Urothelium cell line (cell line): ENCODE data around the gene SDK1.

Experiments
- DNase-seq: peaks from one replicate; pipeline ENCODE4 v3.0.0; 2011; ENCODE audit warnings: low spot score, mixed read lengths
- FAIRE-seq: peaks from 2 replicates; lab custom pipeline; 2011; peaks lifted over from hg19 to GRCh38; lab: Jason Lieb, UNC

Gene SDK1

GRCh38 chr7:3844540-3845151 is 543.6 kb downstream of the SDK1 start:
- DNase-seq (no peak), FAIRE-seq (peak; percentile 56)

GRCh38 chr7:3846738-3847137 is 545.7 kb downstream of the SDK1 start:
- DNase-seq (no peak), FAIRE-seq (peak; percentile 90)

- no peak for DNase-seq
- FAIRE-seq, result no peak
Measured at GRCh38 chr7:3847336-3847735, 546.3 kb downstream of the SDK1 start.

GRCh38 chr7:3859431-3859830 is 558.4 kb downstream of the SDK1 start:
- FAIRE-seq, result peak; percentile 79

GRCh38 chr7:3860932-3861331 is 559.9 kb downstream of the SDK1 start:
- FAIRE-seq, result peak; percentile 93
- no peak for DNase-seq

More at GRCh38 chr7:3859431-3859830, 558.4 kb downstream of the SDK1 start:
- DNase-seq, result no peak

- DNase-seq (no peak), FAIRE-seq (no peak)
Measured at GRCh38 chr7:3861386-3861785, 560.3 kb downstream of the SDK1 start.

GRCh38 chr7:3861941-3862340 is 560.9 kb downstream of the SDK1 start:
- DNase-seq (no peak), FAIRE-seq (peak; percentile 46)

GRCh38 chr7:3862774-3863173 is 561.7 kb downstream of the SDK1 start:
- FAIRE-seq (no peak), DNase-seq (no peak)

- DNase-seq (no peak), FAIRE-seq (no peak)
Measured at GRCh38 chr7:3866277-3866676, 565.2 kb downstream of the SDK1 start.

- DNase-seq, result no peak
- no peak for FAIRE-seq
Measured at GRCh38 chr7:3867863-3868262, 566.8 kb downstream of the SDK1 start.

GRCh38 chr7:3879355-3880075 is 578.5 kb downstream of the SDK1 start:
- DNase-seq, result no peak

GRCh38 chr7:3880228-3880987 is 579.4 kb downstream of the SDK1 start:
- FAIRE-seq, result no peak
- no peak for DNase-seq

More at GRCh38 chr7:3879355-3880075, 578.5 kb downstream of the SDK1 start:
- FAIRE-seq, result peak; percentile 61

GRCh38 chr7:3882782-3883181 is 581.7 kb downstream of the SDK1 start:
- DNase-seq (no peak), FAIRE-seq (no peak)

GRCh38 chr7:3884543-3884942 is 583.5 kb downstream of the SDK1 start:
- DNase-seq (no peak), FAIRE-seq (peak; percentile 20)

- no peak for FAIRE-seq
Measured at GRCh38 chr7:3887096-3887690, 586.1 kb downstream of the SDK1 start.

GRCh38 chr7:3888096-3888495 is 587.0 kb downstream of the SDK1 start:
- no peak for DNase-seq

More at GRCh38 chr7:3887096-3887690, 586.1 kb downstream of the SDK1 start:
- DNase-seq, result no peak

GRCh38 chr7:3892157-3892556 is 591.1 kb downstream of the SDK1 start:
- FAIRE-seq (peak; percentile 87), DNase-seq (no peak)

More at GRCh38 chr7:3888096-3888495, 587.0 kb downstream of the SDK1 start:
- peak; percentile 95 for FAIRE-seq

GRCh38 chr7:3892686-3893085 is 591.6 kb downstream of the SDK1 start:
- DNase-seq, result no peak
- FAIRE-seq, result peak; percentile 40

- FAIRE-seq, result no peak
- DNase-seq, result no peak
Measured at GRCh38 chr7:3893151-3893788, 592.2 kb downstream of the SDK1 start.

GRCh38 chr7:3893789-3894153 is 592.7 kb downstream of the SDK1 start:
- DNase-seq, result no peak
- FAIRE-seq, result peak; percentile 58
